Camera-type eye (tissue), 1 donor: ENCODE data around the gene RPS27L. TPM values are rescaled to one million over a fixed set of nuclear protein-coding genes. Genes with fewer than 3 reads are reported as not detected.

Experiments
- total RNA-seq: library from RNA; depleted of rRNA; stranded (reverse); fragments of >200 nt; gene quantifications from one replicate; pipeline ENCODE4 v1.2.3, GENCODE V29; 2014

The RPS27L gene
- 40.7 TPM for total RNA-seq

DNA sequence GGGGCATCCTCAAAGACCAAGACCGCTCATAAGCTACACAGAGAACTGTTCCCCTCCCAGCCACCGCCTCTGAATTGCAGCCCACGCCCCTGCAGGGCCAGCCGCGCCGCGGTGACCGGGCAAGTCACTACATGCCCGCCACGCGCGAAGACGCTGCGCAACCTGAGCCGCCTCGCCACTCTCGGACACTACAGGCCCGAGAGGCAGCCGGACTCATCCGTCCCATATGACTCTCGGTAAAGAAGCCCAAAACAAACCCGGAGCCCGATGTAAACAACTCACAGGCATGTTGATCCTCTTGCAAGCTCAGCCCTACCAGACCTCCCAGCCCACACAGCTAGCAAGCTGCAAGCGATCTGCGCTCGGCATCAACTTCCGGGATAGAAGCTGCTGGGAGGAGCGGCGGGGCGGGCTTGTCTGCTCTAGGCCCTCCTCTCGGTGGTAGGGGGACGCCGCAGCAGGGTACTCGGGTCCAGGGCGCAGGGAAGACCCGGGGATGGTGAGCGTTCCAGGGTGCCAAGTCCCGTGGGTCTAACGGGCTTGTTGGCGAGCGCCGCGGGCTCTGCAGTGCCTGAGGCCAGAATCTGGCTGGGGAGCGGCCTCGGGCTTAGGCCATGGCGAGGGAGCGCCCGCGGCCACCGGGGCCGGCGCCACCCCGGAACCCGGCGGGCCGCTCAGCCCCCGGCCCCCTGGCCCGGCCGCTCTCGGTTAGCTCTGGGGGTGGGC is at the start of gene RPS27L:
Gene RPS27L (minus strand): TSS at position 360 of the 726 bp plus-strand sequence. CDS start 72 bp downstream, at position 288.

DNA sequence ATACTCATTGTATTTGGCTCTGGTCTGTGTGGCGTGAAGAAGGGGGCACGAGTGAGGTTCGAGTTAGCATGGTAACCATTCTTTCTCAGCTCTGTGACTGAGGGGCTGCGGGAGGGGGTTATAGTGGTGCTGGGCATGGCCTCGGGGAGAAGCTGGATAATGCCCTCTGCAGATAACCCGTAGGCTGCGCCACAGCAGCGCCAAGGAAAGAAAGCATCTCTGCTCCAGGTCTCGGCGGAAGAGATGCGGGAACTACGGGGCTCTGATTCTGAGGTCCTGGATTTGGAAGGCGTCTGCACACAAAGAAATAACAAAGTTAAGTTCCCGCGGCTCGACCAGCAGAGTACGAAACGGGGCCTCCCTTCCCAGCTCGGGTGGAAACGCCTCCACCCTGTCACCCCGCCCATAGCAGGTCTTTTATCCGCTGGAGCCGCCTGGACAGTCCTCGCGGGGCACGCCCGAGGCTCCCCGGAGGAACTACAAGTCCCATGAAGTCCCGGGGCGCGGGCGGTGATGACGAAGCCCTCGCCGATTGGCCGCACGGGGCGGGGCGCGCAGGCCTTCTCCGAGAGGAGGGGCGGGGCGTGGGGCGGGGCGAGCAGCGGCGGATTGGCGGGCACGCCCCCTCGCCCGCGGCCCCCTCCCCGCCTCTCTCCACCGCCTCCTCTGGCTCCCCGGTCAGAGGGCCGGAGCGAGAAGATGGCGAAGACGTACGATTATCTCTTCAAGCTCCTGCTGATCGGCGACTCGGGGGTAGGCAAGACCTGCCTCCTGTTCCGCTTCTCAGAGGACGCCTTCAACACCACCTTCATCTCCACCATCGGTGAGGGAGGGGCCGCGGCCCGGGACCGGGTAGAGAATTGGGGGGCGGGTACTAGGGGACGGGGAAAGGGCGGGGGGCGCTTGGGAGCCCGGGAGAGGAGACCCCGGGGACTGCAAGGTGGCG is 31.9 kb upstream of the RPS27L start, which contains the start of gene RAB8B:
Gene RAB8B (plus strand): TSS at position 681 of the 946 bp plus-strand sequence. CDS start 19 bp downstream, at position 700.

DNA sequence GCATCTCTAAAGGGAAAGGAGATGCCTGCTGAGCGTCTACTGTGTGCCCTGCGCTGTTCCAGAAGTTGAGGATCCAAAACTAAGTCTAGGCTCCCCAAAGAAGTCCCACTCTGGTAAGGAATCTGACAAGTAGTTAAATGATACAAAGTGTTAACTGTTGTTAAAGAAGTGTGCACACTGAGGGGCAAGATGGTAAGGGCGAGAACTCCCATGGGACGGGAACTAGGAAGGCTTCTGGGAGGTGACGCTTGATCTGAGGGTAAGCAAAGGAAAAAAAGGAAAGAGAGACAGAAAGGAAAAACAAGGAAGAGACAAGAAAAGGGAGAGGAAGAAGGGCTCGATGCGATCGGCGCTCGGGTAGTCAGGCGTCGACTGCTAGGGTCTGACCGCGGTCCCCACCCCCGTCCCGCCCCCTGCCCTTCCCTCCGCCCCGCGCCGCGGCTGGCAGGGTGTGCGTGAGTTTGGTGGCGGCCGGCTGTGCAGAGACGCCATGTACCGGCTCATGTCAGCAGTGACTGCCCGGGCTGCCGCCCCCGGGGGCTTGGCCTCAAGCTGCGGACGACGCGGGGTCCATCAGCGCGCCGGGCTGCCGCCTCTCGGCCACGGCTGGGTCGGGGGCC is 35.8 kb downstream of the RPS27L start, which contains the start of gene LACTB:
Gene LACTB (plus strand): TSS at position 480 of the 620 bp plus-strand sequence. CDS start 11 bp downstream, at position 491.

Other genes with a start within 250 kb of the RPS27L start
- gene TPM1, start 114.7 kb downstream of the RPS27L start, total RNA-seq, result 398 TPM
- gene LACTB, start 35.6 kb downstream of the RPS27L start, total RNA-seq, result 10.1 TPM
- 45.6 TPM for gene RAB8B, start 32.1 kb upstream of the RPS27L start, total RNA-seq
- 22.2 TPM for gene APH1B, start 120.1 kb upstream of the RPS27L start, total RNA-seq
- 17.4 TPM for gene CA12, start 224.4 kb upstream of the RPS27L start, total RNA-seq